ENCODE measurements around the gene MYMK.

MYMK gene

DNA sequence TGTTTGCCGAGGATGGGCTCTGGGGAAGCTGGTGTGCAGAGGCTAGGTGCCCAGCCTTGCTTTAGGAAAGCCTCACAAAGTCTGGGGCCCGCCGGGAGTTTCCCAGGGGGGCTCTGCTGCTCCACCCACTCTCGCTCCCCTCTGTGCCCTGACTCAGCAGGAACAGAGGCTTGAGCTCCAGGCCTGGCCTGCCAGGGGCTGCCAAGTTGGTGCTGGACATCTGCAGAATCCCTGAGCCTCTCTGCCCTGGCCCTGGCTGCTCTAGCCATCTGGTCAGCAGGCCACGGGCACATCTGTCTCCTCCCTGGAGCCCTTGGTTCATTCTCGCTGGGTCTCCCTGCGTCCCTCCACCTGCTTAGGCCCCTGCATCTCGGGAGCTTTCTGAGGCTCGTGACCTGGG, 9.1 kb upstream of the MYMK start:
- DNase-seq: no peak

DNA sequence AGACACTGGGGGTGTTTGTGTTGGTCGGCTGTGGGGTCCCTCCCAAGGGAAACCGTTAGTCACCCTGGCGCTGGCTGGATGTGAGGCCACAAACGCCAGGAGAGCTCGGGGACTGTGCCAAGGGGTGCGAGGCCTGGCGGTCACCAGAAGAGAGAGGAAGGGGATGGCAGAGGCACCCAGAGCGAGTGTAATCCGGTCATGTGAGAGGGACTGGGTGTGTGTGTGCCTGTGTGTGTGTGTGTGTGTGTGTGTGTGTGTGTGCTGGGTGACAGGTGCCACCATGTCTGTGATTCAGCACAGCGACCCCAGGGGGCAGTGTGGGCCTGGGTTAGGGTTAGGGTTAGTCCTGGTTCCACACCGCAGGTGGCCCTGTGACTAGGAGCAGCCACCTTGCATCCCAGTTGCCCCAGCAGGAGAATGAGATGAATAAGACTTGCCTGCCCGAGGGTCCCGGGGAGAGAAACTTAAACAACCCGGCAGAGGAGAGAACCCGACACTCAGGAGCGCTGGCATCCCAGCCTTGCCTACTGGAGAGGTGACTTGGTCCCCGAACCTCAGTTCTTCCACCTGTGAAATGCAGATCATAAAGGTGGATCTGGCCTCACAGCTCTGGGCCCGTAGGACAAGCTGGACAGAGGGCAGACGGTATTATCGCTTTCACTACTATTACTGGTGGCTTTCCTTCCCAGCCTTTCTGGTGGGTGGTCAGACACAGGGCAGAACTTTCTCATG, 8.3 kb upstream of the MYMK start:
- DNase-seq: peak; percentile 73

DNA sequence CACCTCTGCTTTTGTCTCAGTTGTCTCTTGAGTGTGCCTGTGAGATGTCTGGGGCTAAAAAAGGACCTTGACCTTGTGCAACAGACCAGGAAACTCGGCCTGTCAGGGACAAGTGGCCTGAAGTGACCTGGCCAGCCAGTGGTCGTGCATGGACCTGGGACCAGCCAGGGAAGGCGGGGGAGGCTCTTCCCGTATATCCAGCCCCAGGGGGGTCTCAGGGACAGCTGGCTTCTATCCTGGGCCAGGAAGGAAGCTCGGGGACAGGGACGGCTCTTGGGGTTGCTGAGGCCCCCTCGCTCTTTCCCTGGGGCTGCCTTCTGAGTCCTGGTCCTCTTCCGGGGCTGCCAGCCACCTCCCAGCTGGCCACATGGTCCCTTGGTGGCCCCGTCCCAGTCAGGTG, 6.5 kb upstream of the MYMK start:
- DNase-seq: no peak

DNA sequence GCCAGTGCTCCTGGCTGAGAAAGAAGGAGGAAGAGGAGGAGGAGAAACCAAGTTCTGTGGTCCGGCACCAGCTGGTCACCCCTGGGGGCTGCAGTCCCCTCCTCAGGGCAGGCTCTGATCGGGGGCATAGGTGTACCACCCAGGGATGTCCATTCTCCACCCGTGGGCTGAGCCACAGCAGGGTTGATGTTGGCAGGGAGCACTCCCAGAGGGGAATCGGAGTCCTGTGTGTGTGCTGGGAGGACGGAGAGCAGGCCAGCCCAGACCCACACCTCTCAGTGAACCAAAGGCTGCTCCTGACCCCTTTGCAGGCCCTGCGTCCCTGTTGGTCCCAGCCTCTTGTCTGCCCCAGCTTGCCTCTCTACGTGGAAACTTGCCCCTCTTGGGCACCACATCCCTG, 5.1 kb upstream of the MYMK start:
- DNase-seq: no peak

DNA sequence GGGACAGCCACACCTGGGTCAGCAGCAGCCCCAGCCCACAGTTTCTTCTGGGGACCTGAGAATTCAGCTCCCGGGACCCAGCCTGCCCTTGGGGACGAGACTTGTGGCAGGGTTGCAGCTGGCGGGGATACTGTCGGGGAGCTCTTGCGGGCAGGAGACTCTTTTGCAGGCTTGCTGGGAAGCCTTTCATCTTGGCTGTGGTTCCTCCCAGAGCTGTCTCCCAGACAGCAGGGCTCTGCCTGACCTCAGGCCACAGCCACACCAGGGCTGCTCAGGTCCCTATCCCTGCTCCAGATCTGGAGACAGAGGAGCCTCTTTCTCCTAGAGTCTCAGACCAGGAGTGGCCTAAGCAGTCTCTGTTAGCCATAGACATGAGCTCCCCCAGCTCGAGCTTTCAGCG, 4.7 kb upstream of the MYMK start:
- DNase-seq: no peak

DNA sequence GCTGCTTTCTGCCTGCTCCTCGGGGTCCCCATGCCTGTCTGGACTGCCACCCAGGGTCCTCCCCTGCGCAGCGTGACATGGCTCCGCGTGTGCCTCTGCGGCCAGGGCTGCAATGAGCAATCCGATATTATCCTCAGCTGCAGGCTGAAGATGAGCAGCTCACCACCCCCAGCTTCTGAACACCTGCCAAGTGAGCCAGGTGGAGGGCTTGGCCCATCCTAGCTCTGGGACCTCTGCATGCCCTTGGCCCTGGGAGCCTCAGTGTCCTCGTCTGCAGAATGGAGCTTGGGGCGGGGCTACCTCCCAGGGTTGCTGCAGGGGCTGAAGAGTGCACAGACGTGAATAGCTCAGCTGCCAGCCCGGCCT, 4.1 kb upstream of the MYMK start:
- no peak for DNase-seq

DNA sequence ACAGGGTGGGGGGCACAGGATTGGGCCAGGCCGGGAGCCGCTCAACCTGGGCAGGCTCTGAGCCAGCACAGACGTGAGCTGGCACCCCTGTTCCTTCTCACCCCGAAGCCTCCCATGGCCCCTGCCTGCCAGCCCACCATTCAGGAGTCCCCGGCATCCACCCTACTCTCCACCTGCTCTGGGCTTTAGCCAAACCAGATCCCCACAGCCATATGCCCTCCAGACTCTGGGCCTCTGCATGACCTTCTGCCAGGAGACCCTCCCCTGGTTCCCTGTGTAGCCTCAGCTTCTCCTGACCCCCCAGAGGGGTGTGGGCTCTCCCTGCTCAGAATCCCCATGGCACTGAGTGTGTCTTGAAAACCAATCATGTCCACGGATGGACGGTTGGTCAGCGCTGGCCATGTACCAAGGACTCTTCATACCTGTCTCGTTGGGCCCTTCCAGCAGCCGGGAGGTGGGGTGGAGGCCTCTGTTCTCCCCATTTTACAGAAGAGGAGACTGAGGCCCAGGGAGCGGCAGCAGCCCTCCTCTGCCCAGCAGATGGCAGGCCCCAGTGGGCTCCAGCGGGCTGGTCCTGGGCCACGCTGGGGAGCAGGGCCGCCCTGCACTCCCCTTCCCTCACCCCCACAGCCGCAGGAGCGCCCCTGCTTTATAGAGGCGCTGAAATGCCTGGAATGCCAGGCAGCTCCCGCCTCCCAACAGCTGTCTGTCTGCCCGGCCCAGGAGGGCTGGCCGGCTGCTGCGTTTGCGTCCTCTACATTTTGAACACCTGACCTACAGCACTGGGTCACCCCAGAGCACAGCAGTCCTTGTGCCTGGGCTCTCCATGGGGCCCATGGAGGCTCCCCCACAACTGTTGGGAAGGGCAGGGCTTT, 3.5 kb upstream of the MYMK start:
- no peak for DNase-seq

DNA sequence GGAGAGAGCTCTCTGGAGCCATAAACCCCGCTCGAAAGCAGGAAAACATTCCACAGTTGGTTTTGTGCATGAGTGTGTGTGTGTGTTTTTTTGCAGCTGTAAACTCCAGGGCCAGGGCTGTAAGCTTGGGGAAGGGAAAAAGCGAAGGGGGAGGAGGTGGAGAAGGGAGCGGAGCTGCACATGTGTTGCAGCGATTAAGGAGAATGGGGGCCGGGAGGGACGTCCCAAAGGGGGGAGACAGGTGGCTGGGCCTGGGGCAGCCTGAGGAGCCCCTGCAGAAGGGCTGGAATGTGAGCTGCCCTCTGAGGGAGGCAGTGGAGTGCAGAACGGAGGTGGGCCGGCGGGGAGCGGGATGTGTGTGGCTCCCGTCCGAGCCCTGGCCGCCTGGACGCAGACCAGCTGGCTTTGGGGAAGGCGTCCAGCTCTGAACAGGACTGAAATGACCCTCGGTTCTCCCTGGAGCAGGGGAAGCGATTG, 2.7 kb upstream of the MYMK start:
- peak; percentile 71 for DNase-seq

DNA sequence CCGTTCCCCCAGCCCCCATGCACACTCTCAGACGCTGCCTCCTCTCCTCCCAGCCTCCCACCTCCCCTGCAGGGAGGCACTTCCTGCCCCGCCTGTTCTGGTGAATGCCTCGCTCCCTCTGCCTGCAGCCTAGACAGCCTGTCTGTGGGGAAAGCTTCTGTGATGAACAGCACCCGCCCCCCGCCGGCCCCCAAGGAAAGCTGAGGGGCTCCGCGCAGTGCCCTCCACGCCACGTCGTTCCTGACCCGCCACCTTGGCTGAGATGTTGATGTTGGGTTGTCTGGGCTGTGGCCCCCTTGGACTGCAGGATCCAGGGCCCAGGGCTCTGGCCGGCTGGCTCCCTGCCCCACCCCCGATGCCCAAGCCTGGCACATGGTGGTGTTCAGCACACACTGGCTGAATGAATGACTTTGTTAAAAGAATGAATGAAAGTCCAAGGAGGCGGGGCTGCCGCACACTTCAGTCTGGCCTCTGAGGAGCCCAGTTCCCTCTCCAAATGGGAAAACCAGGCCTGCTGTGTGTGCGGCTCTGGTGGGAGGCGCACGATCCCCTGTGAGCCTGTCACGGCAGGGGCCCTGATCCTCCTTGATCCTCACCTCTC, 2.1 kb upstream of the MYMK start:
- DNase-seq: no peak

DNA sequence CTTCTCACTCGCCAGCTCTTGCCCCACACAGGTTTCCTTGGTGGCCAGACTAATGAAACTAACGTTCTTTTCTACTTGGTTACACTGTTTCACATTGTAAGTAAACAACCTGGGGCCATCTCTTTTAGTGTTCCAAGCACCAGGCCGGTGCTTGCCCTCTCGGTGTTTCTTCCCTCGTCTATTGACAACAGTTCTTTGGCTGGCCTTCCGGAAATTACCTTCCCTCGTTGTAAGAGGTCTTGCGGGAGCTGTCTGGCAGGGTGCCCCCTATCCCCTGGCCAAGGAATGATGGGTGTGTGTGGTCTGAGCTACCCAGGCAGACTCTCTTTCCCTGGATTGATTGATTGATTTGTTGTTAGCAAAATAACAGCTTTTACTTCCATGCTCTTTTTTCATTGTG, 918 bp upstream of the MYMK start:
- DNase-seq: no peak

DNA sequence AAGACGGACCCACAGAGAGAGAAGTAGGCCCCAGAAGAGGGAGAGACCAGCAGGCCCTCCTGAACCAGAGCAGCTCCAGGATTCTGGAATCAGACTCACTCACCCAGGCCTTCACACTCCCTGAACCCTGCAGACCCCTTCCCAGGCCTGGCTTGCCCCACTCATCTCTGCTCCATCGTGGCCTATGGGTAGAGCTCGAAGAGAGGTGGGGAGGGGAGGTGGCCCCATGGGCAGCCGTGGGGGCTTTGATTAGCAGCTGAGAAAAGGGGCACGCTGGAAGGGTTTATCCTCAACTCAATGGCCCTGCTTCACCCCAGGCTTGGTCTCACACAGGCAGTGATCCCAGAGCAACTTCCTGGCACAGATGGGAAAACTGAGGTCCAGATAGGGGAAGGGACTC, 613 bp downstream of the MYMK start:
- DNase-seq: no peak

DNA sequence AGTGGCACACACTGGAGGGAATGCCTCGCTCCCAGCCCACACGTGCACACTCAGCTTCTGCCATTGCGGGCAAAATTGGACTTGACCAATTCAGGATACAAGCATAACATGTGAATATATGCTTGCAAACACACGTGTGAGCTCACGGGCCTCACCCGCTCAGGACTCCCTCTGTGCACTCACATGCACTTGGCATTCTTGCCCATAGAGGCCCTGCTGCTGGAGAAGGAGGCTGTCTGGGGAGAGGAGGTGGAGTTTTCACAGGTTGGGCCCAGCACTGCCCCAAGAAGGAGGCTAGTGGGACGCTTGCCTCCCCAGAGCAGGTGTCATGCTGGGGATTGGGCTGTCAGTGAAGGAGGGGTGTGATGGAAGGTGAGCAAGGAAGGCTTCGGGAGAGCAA, 1.7 kb downstream of the MYMK start:
- no peak for DNase-seq

DNA sequence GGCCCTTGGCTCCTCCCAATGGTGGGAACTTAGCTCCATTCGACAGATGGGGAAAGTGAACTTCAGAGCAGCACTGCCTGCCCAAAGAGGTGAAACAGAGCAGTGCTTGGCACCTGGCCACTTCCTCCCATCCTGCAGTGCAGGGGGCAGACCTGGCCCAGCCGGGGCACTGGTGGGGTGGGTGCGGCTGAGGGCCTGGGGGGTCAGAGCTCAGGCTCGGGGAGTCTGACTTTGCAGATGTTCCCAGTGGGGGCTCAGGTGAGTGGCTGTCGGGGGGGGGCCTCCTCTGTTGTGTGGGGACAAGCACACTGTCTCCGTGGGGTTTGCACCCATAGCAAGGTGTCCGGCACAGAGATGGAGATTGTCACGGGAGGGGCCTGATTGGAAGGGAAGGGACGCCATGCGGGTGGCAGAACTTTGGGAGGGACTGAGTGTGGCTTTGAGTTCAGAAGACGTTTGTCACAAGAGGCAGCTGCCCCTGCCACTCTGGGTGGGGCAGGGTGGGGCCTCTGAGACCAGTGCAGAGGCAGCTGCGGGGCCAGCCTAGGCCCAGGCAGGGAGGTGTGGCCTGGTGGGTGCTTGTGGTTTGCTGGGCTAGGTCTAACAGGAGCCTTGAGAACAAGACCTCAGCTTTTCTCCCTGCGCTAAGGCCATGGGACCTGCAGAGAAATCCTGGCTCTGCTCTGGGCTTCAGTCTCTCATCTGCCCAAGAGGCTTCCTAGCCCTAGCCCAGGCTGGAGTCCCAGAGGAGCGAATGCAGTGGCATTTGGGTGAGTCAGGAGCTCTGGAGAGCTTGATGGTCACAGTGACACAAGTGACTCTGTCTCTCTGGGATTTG, 2.5 kb downstream of the MYMK start:
- DNase-seq: no peak

DNA sequence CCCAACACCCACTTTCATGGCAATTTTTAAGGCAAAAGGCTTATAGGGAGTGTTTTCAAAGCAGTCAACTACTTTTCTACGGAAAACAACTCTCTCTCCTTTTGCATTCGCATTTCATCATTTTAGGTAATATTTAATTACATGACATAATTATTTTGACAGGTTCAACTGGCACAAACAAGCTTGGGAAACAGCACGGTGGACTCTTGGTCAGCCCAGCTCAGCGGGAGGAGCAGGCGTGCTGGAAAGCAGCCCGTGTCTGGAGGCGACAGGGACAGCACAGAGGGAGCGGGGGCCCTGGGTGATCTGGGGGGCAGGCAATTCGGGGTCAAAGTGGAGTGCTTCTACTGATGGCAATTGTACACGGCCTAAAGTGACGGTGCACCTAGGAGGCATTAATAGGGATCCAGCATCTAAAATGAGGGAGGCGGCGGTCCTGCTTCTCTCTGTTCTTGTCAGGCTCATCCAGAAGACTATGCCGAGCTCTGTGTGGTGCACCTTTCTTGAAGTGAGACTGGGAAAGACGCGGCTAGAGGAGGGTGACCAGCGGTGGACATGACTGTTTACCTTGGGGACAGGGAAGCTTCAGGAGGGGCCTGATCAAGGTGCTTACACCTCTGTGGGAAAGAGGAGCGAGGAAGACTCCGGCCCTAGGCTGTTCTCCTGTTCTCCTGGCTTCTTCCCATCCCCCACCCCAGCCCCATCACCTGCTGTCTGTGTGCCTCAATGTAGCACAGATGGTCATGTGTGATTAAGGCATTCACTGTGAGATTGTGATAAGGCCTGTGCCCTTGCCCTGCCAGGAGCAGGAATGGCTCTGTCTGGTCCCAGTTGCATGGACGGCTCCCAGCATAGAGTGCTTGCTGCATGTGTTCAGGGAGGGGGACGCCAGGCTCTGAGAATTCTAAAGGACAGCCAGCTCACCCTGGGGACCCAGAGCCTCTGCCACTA, 3.4 kb downstream of the MYMK start:
- DNase-seq: peak; percentile 74

DNA sequence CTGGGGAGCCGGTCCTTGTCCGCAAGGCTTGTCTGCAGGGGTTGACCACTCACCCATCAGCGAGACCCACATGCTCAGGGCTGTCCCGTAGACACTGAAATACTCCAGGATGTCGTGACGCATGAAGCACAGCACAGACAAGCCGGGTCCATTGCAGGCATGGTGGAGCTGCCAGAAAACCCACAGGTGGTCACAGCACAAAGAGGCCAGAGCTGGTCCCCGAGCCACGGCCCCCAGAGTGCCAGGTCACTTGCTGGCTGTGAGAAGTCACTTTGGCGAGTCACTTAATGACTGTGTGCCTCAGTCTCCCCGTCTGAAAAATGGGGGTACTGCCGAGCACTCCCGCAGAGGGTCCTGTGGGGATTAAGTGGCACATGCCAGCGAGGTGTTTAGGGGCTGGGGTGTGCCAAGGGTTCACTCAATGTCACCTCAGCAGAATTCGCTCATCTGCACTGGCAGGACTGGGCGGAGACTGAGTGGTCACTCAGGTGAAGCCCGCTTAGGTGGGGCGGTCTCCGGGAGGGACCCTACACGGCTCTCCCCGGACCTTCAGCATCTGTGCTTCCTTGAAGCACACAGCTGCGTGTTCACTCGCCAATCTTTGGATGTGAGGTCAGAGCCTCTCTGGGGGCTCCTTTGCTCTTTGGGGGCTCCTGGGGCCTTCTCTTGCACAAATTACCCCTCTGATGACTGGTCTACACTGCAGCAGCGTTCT, 4.5 kb downstream of the MYMK start:
- DNase-seq: no peak

DNA sequence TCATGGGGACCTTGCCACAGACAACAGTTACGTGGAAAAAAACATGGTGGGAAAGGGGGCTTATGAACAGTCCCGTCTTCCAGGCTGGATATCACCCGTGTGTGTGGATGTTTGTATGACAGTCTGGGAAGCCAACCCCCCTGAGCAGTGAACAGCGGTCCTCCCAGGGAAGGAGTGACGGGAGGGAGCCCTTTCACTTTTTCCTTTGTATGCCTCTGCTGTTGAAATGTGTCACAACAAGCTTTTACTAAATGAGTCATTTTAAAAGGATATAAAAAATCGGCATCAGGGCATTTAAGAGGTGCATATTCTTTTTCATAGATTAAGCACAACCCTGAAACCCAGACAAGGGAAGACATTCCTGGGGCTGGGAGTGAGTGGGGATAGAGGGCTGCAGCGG, 5.1 kb downstream of the MYMK start:
- DNase-seq: no peak

DNA sequence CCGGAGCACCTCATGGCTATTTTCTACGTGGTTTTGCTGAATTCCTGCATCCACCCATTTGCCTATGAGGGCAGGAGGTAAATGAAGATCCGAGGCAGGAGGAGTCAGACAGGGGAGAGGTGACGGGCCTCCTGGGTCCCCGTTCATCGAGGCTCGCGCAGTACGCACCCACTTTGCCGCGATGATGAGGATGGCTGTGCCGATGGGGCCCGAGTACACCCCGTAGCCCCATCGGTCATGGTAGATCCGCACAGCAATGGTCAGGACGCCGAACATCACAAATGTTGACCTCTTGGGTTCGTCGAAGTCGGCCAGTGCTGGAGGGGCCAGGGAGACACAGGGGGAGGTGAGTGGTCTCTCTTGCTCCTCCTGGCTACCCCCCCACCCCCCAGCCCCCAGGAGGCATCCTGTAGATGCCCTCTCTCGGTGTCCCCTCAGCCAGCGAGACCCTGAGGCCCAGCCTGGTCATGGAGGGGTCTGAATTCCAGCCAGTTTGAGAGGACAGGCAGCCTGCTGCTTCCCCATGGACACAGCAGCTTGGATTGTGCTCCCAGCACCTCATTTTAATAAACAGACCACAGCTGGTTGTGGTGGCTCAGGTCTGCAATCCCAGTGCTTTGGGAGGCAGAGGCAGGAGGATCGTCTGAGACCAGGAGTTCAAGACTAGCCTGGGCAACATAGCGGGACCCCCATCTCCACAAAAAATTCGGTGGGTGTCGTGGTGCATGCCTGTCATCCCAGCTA, 5.9 kb downstream of the MYMK start:
- DNase-seq: no peak

DNA sequence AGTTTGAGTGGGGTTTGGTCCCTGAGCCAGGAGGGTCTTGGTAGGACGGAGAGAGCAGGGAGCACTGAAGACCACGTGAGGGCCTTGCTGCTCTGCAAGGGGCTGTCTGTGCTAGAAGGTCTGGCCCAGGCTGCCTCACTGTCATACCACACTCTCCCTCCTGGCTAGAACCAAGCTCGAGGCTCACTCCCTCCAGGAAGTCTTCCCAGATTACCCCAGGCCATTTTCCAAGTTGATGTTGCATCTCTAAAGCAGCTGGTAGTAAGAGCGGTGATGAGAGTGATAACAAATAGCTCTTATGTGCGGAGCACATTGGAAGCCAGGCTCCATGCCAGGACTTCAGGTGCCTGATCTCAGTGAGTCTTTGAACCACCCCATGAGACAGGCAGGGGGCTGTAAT, 6.6 kb downstream of the MYMK start:
- DNase-seq: no peak

DNA sequence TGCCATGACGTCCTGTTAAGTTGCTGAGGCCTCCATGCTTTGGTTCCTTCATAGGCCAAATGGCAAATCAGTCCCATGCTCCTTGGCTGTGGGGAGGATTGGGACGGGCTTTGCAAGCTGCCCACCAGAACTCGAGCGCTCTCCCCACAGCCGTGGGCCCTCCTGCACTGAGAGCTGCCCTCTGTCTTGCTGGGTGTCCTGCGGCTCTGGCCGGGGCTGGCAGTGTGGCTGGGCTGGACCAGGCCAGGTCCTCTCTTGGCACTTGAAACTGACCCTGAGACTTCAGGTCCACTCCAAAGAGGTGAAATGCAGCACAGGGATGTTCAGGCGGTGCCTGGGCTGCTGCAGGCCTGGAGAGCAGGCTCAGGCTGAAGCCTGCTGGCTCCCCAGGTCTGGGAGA, 7.0 kb downstream of the MYMK start:
- DNase-seq: no peak

DNA sequence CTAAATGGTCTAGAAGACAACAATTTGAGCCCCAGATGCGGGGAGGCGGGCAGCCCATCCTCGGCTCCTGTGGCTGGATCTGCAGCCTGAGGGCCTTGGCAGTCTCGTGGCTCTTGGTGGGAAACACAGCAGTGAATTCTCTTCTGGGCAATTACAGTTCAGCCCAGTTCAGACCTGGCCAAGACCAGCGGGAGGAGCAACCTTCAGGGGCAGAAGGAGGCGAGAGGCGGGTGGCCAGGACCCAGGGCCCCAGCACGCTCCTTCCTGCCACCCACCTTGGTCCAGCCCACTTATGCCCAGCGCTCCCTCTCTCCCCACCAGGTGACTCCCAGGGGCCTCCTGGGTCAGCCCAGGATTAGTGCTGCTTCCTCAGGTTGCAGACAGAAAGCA, 7.8 kb downstream of the MYMK start:
- DNase-seq: no peak

All from eye (tissue), 1 donor.